NCI-H1694 (cell line): Measurements from ENCODE around the gene IGF2R.

Source experiments
- DNase-seq: peaks from one replicate; lab custom pipeline; 2025; lab: John Stamatoyannopoulos, UW

IGF2R gene

DNA sequence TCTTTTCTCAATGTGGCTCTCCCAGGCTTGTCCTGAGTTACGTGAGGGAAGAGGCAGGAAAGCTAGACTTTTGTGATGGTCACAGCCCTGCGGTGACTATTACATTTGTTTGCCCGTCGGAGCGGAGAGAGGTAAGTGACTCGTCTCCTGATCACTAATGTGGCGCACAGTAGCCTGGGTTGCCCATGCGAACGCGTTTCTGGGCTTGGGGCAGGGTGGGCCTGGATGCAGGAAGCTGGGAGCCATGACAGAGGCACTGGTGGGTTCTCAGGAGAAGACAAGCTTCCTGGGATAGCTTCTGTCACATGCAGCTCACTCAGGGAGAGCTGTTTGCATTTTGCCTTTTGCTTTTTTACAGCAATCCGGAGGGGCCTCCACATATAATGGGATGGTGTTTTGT lies 60.6 kb downstream of the IGF2R start:
- DNase-seq = no peak

DNA sequence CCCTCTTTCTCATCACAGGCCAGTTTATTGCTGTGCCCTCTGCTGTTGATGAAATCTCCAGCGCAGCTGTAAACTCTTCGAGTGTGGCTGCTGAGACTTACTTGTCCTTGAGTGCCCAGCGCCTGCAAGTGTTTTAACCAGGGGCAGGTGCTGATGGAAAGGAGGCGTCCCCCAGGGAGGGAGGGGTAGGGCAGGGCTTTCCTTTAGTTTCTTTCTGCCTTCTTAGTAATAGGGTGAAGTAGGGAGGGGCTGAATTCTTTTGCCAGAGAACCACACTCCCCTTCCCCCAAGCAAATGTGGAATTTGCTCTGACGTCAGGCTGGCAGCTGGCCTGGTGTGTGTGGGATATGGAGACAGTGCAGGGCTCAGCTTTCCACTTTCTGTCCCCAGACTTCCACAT lies 61.2 kb downstream of the IGF2R start:
- DNase-seq = no peak

DNA sequence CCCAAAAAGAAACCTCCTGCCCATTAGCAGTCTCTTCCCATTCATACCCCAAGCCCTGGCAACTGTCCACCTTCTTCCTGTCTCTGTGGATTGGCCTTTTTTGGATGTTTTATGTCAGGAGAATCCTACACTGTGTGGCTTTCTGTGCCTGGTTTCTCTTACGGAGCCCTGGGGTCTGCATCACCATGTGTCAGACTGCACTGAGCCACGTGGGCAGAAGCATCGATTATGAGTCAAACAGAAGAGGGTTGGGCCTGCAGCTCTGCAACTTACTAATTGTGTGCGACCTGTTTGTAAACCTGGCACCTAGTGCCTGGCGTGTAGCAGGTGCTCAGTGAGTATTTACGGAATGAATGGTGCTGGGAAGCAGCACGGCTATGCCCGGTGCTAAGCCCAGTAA lies 62.6 kb downstream of the IGF2R start:
- DNase-seq = no peak

DNA sequence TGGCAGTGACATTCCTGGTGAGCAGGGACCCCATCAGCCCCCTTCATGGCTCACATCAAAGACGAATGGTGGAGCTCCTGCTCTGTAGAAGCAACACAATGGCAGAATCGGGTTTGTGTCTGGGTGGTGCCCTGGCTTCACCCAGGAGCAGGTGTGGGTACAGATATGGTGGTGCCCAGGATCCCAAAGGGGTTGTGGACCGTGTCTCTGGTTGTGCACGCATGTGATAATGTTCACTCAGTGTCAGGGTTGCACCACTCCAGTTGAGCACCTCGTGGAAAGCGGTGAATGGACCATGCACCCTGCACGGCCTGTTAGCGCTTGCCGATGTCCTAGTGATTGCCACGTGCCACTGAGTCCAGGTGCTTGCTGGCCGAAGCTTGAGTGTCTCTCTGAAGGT lies 63.0 kb downstream of the IGF2R start:
- DNase-seq = no peak

DNA sequence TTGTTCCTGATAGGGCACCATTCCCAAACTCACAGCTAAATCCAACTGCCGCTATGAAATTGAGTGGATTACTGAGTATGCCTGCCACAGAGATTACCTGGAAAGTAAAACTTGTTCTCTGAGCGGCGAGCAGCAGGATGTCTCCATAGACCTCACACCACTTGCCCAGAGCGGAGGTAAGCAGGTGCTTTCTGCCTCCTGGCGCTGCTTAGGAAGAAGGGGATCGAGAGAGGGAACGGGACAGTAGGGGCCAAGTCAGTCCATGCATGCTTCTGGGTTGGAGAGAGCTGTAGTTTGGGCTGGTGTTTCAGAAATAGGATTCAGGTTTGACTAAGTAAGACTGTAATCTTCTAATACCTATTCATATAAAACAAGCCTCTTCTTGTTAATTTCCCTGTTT lies 63.7 kb downstream of the IGF2R start:
- no peak for DNase-seq

DNA sequence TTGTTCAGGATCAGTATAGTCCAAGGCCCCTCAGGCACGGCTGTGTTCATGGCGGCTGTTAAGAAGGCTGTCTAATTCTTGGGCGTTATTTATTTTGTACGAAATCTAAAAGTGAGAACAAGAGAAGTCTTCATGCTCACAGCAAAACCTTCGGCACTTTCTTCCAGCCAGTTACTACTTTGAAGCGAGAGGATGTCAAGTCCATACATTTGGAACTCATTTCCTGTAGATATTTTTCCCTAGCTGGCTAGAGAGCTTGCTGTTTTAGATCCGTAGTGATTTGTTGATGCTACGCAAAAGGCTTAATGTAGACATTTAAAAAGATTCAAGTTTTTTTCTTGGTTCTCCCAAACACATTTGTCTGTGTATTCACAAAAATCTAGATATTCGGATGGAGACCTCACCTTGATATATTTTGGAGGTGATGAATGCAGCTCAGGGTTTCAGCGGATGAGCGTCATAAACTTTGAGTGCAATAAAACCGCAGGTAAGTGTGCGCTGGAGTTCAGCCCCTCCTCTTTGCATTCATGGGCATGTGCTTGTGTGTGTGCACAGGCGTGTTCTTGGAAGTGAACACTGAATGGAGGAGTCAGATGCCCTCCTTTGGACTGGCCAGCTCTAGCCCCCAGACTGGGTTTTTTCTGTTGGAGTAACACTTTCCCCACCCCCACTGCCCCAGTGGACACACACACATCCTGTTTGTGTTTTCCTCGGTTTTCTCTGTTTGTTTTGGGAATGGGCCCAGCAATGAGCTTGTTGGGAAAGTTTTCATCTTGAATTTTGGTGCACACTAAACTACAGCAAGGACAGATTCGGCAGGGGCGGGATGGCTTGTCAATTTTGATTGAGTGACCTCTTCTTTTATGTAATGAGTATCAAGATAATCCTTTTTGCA lies 65.4 kb downstream of the IGF2R start:
- DNase-seq = no peak

DNA sequence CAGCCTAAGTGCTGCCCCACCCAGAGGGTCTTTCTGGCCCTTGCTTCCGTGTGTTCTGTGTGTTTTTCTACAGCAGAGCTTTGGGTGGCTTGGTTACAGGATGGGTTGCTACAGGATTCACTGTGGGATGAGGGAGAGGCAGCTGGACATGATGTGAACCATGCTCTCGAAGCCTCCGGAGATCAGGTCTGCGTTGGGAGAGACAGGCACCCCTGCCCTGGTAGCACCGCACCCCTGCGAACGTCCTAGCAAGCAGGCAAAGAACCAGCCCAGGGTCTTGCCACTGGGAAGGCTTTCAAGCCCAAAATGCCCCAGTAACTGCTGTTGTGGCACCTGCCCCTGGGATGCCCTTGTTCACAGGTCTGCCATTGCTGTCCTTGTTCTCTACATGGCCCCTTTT lies 66.4 kb downstream of the IGF2R start:
- DNase-seq = no peak

DNA sequence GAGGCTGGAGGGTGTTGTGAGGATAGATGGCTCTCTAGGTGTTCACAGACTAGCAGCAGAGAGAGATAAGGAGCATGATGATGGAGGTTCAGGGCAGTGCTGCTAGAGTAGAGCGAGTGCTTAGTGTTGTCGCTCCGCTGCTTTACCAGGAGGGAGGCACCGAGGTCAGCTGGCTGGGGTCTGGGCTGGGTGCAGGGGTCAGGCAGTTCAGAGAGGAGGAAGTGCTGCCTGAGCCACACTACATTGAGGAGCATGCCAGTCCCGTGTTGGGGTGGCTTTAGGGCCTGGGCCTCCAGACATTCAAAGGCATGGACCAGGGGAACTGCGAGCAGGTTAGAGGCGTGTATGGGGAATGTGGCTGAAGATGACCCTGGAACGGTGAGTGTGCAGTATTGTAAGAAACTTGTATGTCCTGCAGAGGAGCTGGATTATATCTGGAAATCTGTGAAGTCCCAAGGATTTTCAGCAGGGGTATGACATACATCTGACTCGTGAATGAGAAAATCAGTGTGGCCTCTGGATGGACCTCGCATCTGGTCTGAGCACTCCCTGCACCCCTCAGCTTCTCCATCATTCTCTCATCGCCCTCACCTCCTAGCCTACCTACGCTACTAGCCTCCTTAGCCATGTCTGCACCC lies 66.9 kb downstream of the IGF2R start:
- DNase-seq = no peak

DNA sequence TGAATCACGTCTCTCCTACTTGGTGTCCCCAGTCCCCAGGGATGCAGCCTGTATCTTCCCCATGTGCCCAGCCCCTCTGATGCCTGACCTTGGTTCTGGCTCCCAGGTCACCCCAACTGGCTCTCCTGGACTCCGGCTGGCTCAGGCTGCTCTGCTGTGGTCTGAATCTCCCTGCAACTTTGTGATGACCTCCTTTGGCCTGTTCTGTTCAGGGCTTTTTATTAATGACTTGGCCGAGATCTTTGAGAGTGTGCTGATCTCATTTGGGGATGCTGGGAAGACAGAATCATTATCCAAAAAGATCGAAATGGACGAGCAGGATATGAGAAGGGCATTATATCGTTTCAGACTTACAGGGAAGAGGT lies 67.4 kb downstream of the IGF2R start:
- no peak for DNase-seq

DNA sequence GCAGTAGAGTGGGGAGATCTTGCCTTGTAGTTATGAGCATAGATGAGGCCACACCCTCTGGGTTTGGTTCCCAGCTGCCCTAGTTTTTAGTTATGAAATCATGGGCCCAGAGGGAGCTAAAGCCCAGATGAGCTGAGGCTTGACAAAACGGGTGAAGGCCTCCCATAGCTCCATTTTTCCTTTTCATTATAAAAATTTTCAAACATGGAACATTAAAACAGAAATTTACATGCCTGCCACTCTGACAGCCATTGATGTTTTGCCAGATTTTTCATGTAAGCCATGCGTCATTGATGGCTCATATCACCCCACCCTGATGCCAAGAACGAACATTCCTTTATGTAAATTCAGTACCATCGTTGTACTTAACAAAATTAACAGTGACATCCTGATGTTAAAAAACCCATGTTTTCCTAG lies 67.9 kb downstream of the IGF2R start:
- no peak for DNase-seq

DNA sequence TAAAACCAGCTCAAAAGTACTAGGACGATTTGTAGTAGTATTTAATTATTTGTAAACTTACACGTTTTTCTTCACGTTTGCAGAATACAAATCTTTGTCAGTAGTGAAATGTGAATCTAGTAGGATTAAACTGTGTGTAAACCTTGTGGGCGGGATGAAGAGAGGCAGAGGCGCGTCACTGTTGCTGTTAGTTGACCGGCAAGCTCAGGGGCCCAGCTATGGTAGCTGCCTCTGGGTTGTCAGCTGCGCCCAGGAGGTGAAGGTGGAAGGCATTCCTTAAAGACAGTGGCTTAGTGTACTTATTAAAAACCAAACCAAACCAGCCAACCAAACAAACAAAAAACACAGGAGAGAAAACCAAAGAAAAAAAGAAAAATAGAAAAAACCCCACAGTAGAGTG lies 69.6 kb downstream of the IGF2R start:
- DNase-seq = no peak

DNA sequence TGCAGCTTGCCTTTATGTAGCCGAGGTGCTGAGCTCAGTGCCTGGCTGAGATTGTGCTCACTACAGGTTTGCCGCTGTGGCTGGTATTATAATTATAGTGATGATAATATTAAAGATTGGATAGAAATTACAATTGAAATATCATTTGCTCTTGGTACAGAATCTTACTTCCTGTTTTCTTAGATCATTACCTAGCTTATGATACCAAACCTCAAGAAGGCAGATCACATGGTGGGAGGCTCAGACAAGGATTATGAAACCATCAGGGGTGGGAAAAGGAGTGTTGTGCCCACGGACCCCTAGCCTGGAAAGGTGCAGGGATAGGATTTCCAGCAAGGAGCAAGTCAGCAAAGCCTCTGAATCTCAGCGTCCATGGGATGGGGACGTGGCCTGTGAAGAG lies 70.6 kb downstream of the IGF2R start:
- no peak for DNase-seq

DNA sequence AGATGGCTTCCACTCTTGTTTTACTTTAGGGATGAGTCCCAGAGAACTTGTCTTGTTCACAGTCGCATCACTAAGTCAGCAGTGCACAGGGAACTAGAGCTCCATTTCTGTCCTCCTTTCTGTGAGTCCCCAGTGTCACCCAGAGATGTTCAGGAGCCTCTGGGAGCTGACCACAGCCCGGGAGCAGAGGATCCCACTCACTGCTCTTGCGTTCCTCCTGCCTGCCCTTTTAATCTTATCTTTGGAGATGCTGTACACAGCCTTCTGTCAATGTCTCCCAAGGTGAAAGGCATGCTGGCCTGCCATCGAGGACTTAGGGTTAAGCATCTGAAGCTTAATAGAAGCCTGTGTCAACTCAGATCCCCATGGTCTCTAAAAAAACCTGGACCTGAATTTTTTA lies 71.2 kb downstream of the IGF2R start:
- no peak for DNase-seq

DNA sequence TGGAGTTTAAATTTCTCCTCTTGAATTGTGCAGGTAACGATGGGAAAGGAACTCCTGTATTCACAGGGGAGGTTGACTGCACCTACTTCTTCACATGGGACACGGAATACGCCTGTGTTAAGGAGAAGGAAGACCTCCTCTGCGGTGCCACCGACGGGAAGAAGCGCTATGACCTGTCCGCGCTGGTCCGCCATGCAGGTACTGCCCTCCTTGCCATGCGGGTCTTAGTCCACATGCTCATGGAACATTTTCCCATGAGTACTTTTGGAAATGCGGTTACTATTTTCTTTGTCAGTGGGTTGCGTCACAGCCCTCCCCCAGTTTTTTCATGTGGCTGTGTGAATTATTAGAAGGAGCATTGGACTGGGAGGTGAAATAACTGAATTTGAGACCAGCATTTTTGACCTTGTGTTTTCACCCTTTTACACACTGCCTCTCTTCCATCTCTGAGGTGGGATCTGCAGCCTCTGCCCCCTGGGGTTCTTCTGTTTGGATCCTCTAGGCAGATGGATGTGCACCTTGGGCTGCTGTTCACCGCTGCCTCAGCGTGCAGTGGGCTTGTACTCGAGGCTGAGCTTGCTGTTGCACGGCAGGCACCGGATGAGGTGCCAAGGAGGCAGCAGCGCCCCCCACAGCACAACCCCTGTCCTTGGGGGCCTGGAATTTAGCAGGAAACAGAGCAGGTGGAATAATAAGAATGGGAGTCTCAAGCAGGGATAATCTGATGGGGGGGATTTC lies 71.8 kb downstream of the IGF2R start:
- DNase-seq = no peak

DNA sequence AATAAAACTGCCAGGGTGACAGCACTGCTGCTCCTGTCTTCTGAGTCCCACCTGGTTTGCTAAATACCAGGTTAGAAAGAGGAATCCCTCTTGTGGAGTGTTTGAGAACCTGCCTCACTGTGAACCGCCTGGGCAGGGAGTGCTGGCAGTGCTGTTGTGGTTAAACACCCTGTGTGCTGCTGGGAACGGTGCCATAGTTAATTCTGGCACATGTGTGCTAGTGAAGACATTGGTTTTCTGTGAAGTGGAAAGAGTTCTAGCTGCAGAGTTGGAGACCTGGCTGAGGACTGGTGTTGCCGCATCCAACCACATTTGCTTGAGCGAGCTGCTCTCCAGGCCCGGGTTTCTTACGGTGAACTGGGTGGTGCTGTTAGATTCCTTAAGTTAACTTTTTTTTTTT lies 72.7 kb downstream of the IGF2R start:
- peak; percentile 59 for DNase-seq

DNA sequence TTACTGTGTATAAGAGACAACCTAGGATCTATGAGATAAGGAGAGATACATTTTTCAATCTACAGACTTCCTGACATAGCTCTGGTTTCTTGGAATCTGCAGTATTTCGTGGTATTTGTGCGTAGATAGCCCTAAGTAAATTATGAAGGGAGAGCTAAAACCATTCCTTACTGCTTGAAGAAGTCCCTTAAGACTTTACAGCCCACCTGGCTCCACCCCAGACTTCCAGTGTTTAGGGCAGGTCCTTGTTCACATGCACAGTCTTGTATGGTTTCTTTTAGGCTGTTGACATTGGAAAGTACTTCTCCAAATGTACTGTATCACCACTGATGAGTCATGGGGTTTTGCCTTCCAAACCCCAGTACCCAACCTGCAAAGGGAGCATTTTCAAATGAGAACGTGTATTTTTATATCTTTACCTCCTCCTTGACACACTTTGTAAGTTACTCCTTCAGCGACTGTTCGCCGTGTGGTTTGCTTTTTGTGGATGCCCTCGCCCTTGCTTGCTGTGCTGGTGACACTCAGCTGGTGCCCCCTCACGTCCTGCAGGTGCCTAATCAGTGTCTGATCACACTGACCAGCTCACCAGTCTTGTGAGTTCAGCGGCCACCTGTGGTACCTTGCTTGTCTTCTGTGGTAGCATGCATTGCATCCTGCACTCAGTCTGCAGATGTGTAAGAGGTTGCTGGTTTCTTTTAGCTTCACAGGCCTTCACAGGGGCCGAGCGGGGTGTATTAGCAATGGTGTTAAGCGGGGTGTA lies 73.3 kb downstream of the IGF2R start:
- DNase-seq = no peak

DNA sequence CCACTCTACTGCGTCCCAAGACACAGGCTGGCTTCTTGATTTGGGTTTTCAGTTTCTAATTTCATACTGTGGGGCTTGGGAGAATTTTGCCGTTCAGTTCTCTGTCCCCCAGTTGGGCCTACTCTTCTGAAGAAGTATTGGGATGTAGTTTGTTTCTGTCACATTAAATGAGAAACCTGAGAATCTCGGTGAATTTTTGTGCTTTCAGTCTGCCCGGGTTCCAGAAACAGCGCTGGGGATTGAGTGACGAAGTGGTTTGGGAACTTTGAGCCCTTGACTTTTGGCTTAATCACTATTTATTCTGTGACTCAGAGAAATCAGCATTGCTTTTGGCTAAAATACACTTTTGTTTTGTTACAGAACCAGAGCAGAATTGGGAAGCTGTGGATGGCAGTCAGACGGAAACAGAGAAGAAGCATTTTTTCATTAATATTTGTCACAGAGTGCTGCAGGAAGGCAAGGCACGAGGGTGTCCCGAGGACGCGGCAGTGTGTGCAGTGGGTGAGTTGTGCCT lies 74.0 kb downstream of the IGF2R start:
- no peak for DNase-seq

DNA sequence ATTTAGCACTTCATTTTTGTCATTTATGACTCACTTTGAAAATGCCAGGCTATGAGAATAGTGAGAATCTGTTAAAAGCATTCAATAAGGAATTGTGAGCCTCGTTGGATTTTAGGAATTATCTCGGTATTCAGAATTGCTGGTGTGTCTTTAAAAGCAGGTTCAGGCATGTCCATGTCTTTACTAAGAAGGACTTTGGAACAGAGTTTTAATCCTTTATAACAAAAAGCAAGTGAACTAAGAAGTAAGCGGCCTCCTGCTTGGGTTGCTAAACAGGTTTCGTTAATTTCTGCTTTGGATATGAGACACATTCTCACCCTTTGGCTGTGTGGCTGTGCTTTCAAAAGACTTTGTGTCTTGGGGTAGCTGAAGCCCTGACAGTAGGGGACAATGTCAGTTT lies 74.9 kb downstream of the IGF2R start:
- DNase-seq = no peak

DNA sequence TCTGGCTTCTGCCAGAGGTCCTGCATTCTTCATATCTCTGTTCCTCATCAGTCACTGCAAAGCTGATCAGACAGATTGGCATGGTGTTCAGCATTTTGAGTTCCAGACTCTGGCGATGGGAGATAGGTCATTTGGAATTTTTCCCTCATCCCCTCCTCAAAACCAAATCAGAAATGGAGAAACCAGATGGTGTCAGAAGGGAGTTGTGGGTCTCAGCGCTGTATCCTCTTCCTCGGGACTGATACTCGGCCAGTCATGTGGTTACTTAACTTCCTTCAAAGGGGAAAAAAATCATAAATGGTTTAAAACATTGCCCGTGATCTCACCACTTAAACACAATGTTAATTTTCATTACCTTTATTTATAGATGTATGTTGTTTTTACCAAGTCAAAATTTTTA lies 75.8 kb downstream of the IGF2R start:
- DNase-seq = no peak

DNA sequence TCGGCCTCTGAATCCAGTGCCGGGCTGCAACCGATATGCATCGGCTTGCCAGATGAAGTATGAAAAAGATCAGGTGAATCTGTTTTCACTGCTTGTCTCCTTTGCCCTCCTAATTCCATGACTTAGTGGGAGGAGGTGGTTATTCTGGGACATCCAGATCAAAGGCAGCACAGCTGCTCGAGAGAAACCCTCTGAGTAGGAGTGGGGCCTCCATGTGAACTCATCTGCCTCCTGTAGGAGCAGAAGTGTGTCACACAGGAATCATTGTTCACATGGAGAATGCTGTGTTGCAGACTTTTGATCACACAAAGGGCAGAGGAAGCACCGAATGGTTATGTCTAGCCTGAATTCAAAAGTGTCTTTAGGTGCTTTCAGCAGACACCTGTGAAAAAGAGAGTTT lies 79.6 kb downstream of the IGF2R start:
- no peak for DNase-seq

DNA sequence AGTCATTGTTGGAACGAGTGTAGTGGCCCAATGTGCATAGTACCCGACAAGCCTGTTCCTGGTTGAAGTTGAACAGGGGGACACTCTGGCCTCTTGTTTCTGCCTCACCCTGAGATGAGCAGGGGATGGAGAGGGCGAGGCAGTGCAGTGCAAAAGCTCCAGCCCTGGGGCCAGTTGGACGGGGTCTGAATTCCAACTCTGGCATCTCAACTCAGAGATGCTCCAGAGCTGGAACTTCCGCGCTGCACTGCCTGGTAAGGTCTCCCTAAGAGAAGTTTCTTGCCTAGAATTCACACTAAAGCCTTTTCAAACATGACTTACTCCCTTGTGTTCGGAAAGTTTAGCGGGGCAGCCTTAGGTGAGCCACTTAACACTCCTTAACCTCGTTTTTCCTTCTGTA lies 80.5 kb downstream of the IGF2R start:
- DNase-seq = no peak

DNA sequence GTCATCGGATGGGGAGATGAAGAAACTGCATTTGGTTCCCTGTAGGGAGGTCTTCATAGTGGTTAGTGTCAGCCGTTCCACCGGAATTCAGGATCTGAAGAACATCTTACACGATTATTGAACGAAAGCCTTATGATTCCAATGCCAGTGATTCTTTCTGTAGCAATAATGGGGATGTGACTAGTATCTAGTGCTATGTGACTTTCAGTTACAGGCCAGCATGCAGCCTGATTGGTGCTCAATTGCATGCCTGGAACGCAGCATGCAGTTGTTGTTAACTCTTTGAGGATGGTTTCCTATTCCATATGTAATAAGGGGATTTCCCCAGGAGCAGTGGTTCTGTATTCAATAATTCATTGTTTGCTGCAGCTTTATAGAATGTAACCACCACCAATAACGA lies 81.1 kb downstream of the IGF2R start:
- DNase-seq = no peak
